Motor neuron (in vitro differentiated cells): ENCODE measurements around the gene TEDDM1. TPM values are rescaled to one million over a fixed set of nuclear protein-coding genes. Genes with fewer than 3 reads are reported as not detected.
A peak's percentile ranks its signal among the peaks of the same experiment; 100 is the strongest.

ENCODE experiments used
- ATAC-seq, 8 experiments: fragments of 200-7000 bp; cut with Tn5 transposase; replicated peaks in 6 of 8; 2 replicates each; pipeline ENCODE4 v1.8.0; 2021; ENCODE audit warnings: mild to moderate bottlenecking in 8 of 8, moderate library complexity in 8 of 8
- H3K27ac ChIP-seq, 2 donors: fragments of 250-450 bp; sonication (Bioruptor Pico); 2 replicates each; pipeline ENCODE4 v1.9.0; 2021; ENCODE audit warnings: antibody characterized with exemption in 2 of 2, mild to moderate bottlenecking in 2 of 2, moderate library complexity in 1 of 2
- H3K4me1 ChIP-seq, 2 donors: fragments of 250-450 bp; sonication (Bioruptor Pico); replicated peaks in 1 of 2; 2 replicates each; pipeline ENCODE4 v1.6.1; 2021; ENCODE audit warnings: antibody characterized with exemption in 2 of 2, mild to moderate bottlenecking in 2 of 2, moderate library complexity in 1 of 2
- H3K4me3 ChIP-seq, 5 donors: fragments of 250-450 bp; sonication (Bioruptor Pico); 2 replicates each; pipeline ENCODE4 v1.9.0; 2021; ENCODE audit warnings: antibody characterized with exemption in 5 of 5, mild to moderate bottlenecking in 5 of 5, moderate library complexity in 4 of 5
- WGBS, 10 experiments: fragments of 450-650 bp; shearing (Covaris generic); methylation state at CpG; one replicate each; pipeline ENCODE4 v1.0.0; 2022; 5-methylcytosine and 5-hydroxymethylcytosine counted together
- in situ Hi-C, 9 experiments: fragments of 400-800 bp; cut with MboI; loops; one replicate each; pipeline ENCODE4 v1.15.0; 2021; ENCODE audit warnings: low sequenced_read_pairs in 9 of 9, low pct_unique_long_range_greater_than_20kb in 2 of 9; ENCODE audit not compliant: unreplicated experiment in 9 of 9
- total RNA-seq, 8 experiments: library from RNA; unstranded; fragments of 300-600 nt; gene quantifications; 2 replicates each; pipeline versions ENCODE4 v1.2.3 to v1.2.4, GENCODE V29; 2022

Gene TEDDM1
- total RNA-seq, 8 experiments from 2014 or later, result 0.11 to 1.1 (median 0.30) TPM

GRCh38 chr1:182367926-182368325 is 32.5 kb downstream of the TEDDM1 start:
- in situ Hi-C loops, result no loop called here
- Histone ChIP-seq H3K27ac (no peak overlapping the region), H3K4me1 (peaks cover 0 to 2% of the 10 kb centered on the region in 2 donors), H3K4me3 (no peak overlapping the region)
- ATAC-seq, result no peak
- whole genome bisulfite sequencing, 10 experiments, result 30 to 100% (median 93%) methylated on average over 1 to 2 of the region's 2 CpGs

- ATAC-seq, result no peak
- 0 to 100% (median 92%) methylated on average over 1 to 2 of the region's 2 CpGs for WGBS, 10 experiments
Measured at GRCh38 chr1:182366596-182366995, 33.9 kb downstream of the TEDDM1 start.

GRCh38 chr1:182359645-182360044 is 40.8 kb downstream of the TEDDM1 start:
- 5 to 100% (median 24%) methylated on average over 1 to 6 of the region's 7 CpGs; no CpG with 5 or more reads in 1 of the 10 experiments for WGBS, 10 experiments
- in situ Hi-C loops, result no loop called here
- ATAC-seq, result no peak
- Histone ChIP-seq H3K4me3 (no peak overlapping the region), H3K27ac (no peak overlapping the region), H3K4me1 (peaks cover 10 to 11% of the 10 kb centered on the region in 2 donors)

More at GRCh38 chr1:182366596-182366995, 33.9 kb downstream of the TEDDM1 start:
- Histone ChIP-seq H3K4me3 (no peak overlapping the region), H3K4me1 (peaks cover 0 to 3% of the 10 kb centered on the region in 2 donors), H3K27ac (no peak overlapping the region)
- in situ Hi-C loops, result no loop called here

GRCh38 chr1:182357913-182358312 is 42.6 kb downstream of the TEDDM1 start:
- WGBS, 10 experiments, result 0 to 88% (median 59%) methylated on average over 2 to 4 of the region's 4 CpGs; no CpG with 5 or more reads in 2 of the 10 experiments
- in situ Hi-C loops, result no loop called here

GRCh38 chr1:182357171-182357570 is 43.3 kb downstream of the TEDDM1 start:
- Histone ChIP-seq H3K4me1 (peaks cover 7 to 11% of the 10 kb centered on the region in 2 donors), H3K4me3 (no peak overlapping the region), H3K27ac (no peak overlapping the region)
- in situ Hi-C loops, result no loop called here
- no peak for ATAC-seq
- 10 to 100% (median 37%) methylated on average over 1 to 2 of the region's 2 CpGs; no CpG with 5 or more reads in 2 of the 10 experiments for WGBS, 10 experiments

More at GRCh38 chr1:182357913-182358312, 42.6 kb downstream of the TEDDM1 start:
- peaks cover 8 to 11% of the 10 kb centered on the region in 2 donors for H3K4me1 ChIP-seq
- no peak for ATAC-seq
- H3K4me3 ChIP-seq, result no peak overlapping the region
- H3K27ac ChIP-seq, result no peak overlapping the region

- Histone ChIP-seq H3K4me3 (no peak overlapping the region), H3K27ac (no peak overlapping the region), H3K4me1 (peaks cover 7 to 11% of the 10 kb centered on the region in 2 donors)
- 0 to 100% (median 93%) methylated on average over 1 to 2 of the region's 2 CpGs for WGBS, 10 experiments
- in situ Hi-C loops, result no loop called here
- no peak for ATAC-seq
Measured at GRCh38 chr1:182355723-182356098, 44.8 kb downstream of the TEDDM1 start.

- in situ Hi-C loops, result no loop called here
Measured at GRCh38 chr1:182351790-182352364, 48.6 kb downstream of the TEDDM1 start.

GRCh38 chr1:182350839-182351238 is 49.6 kb downstream of the TEDDM1 start:
- ATAC-seq, result no peak

More at GRCh38 chr1:182351790-182352364, 48.6 kb downstream of the TEDDM1 start:
- WGBS, 10 experiments, result 0 to 100% (median 54%) methylated on average over 1 of the region's 1 CpG; no CpG with 5 or more reads in 4 of the 10 experiments
- Histone ChIP-seq H3K4me3 (no peak overlapping the region), H3K27ac (no peak overlapping the region), H3K4me1 (no peaks in the 10 kb centered on the region)
- no peak for ATAC-seq

GRCh38 chr1:182348961-182349747 is 51.3 kb downstream of the TEDDM1 start:
- Histone ChIP-seq H3K27ac (no peak overlapping the region), H3K4me1 (no peaks in the 10 kb centered on the region), H3K4me3 (no peak overlapping the region)
- in situ Hi-C loops, result no loop called here
- 40 to 100% (median 96%) methylated on average over 2 to 6 of the region's 6 CpGs; no CpG with 5 or more reads in 2 of the 10 experiments for WGBS, 10 experiments
- ATAC-seq, result peak in 3 of 8 experiments; percentile 32 to 94 (median 72)

More at GRCh38 chr1:182350839-182351238, 49.6 kb downstream of the TEDDM1 start:
- H3K27ac ChIP-seq, result no peak overlapping the region
- no peaks in the 10 kb centered on the region for H3K4me1 ChIP-seq
- 11 to 100% (median 94%) methylated on average over 1 to 2 of the region's 2 CpGs; no CpG with 5 or more reads in 4 of the 10 experiments for WGBS, 10 experiments
- in situ Hi-C loops, result no loop called here
- no peak overlapping the region for H3K4me3 ChIP-seq

Other genes with a start within 250 kb of the TEDDM1 start
- gene GLUL, start 8.9 kb downstream of the TEDDM1 start, total RNA-seq, result 100 to 1,000 TPM in 7 of 8 experiments, 10 to 100 TPM in 1; 49.0 to 392 (median 167) TPM
- gene RGSL1, start 49.5 kb upstream of the TEDDM1 start, total RNA-seq, result 1 to 10 TPM in 1 of 8 experiments, under 1 TPM in 4, not detected in 3; 0.17 to 2.2 (median 0.21) TPM
- 1 to 10 TPM; 2.5 to 7.9 (median 4.8) TPM for gene RNASEL, start 188.6 kb upstream of the TEDDM1 start, total RNA-seq
- 10 to 100 TPM in 5 of 8 experiments, 1 to 10 TPM in 3; 2.1 to 48.1 (median 24.5) TPM for gene RGS16, start 203.7 kb upstream of the TEDDM1 start, total RNA-seq